ENCODE data around the gene LIPG. TPM values are rescaled to one million over a fixed set of nuclear protein-coding genes. Genes with fewer than 3 reads are reported as not detected.

Gene LIPG
- polyA plus RNA-seq, 1 donor from 2014 or later = 0.85 TPM

DNA sequence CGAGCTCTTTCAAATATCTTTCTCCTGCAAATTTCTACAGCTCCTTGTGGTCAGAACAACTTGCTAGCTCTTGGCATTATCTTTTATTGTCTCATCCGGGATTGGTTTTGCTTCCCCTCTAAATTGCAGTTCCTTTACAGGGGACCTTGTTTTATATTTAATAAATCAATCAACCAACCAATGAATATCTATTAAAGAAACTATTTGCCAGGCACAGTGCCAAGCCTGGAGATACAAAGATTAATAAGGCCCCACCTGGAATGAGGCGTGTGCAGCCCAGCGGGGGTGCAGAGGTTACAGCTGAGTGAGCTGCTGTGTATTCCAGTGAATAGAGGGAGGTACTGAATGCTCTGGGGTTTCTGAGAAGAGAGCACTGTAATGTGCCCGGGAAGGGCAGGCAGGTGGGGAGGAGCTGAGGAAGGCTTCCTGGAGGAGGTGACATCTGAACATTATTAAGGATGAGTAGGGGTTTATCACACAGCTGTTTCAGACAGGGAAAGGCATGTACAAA is 51.8 kb downstream of the LIPG start:
- no peaks in the 10 kb centered on the region for H4K20me1 ChIP-seq (ENCODE audit: insufficient read depth)
- H3F3A ChIP-seq (ENCODE audit: insufficient read depth, low read length, poor library complexity, severe bottlenecking) = no peaks in the 10 kb centered on the region
- TF ChIP-seq TAF1 (IDR thresholded peaks at IDR 0.05; ENCODE audit: low read depth) (no peak), POLR2AphosphoS5 (IDR thresholded peaks at IDR 0.05) (no peak), SMC3 (conservative IDR thresholded peaks at IDR 0.05; ENCODE audit: poor library complexity) (no peak), EP300 (conservative IDR thresholded peaks at IDR 0.05; ENCODE audit: poor library complexity, severe bottlenecking) (no peak), MXI1 (conservative IDR thresholded peaks at IDR 0.05; ENCODE audit: poor library complexity, severe bottlenecking) (no peak), RAD21 (conservative IDR thresholded peaks at IDR 0.05) (no peak), EZH2 (IDR thresholded peaks at IDR 0.05; ENCODE audit: borderline replicate concordance, insufficient read depth, low read length, poor library complexity, severe bottlenecking) (no peak)
- TF ChIP-seq, protein P1, sequence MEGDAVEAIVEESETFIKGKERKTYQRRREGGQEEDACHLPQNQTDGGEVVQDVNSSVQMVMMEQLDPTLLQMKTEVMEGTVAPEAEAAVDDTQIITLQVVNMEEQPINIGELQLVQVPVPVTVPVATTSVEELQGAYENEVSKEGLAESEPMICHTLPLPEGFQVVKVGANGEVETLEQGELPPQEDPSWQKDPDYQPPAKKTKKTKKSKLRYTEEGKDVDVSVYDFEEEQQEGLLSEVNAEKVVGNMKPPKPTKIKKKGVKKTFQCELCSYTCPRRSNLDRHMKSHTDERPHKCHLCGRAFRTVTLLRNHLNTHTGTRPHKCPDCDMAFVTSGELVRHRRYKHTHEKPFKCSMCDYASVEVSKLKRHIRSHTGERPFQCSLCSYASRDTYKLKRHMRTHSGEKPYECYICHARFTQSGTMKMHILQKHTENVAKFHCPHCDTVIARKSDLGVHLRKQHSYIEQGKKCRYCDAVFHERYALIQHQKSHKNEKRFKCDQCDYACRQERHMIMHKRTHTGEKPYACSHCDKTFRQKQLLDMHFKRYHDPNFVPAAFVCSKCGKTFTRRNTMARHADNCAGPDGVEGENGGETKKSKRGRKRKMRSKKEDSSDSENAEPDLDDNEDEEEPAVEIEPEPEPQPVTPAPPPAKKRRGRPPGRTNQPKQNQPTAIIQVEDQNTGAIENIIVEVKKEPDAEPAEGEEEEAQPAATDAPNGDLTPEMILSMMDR (IDR thresholded peaks at IDR 0.05; ENCODE audit: poor library complexity, severe bottlenecking) = no peak
- TF ChIP-seq, protein P2, sequence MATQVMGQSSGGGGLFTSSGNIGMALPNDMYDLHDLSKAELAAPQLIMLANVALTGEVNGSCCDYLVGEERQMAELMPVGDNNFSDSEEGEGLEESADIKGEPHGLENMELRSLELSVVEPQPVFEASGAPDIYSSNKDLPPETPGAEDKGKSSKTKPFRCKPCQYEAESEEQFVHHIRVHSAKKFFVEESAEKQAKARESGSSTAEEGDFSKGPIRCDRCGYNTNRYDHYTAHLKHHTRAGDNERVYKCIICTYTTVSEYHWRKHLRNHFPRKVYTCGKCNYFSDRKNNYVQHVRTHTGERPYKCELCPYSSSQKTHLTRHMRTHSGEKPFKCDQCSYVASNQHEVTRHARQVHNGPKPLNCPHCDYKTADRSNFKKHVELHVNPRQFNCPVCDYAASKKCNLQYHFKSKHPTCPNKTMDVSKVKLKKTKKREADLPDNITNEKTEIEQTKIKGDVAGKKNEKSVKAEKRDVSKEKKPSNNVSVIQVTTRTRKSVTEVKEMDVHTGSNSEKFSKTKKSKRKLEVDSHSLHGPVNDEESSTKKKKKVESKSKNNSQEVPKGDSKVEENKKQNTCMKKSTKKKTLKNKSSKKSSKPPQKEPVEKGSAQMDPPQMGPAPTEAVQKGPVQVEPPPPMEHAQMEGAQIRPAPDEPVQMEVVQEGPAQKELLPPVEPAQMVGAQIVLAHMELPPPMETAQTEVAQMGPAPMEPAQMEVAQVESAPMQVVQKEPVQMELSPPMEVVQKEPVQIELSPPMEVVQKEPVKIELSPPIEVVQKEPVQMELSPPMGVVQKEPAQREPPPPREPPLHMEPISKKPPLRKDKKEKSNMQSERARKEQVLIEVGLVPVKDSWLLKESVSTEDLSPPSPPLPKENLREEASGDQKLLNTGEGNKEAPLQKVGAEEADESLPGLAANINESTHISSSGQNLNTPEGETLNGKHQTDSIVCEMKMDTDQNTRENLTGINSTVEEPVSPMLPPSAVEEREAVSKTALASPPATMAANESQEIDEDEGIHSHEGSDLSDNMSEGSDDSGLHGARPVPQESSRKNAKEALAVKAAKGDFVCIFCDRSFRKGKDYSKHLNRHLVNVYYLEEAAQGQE (IDR thresholded peaks at IDR 0.05; ENCODE audit: borderline replicate concordance) = no peak
- H3K36me3 ChIP-seq (ENCODE audit: insufficient read depth, low read length) = no peaks in the 10 kb centered on the region
- no peak overlapping the region for H3K4me2 ChIP-seq (ENCODE audit: low read length)
- no peaks in the 10 kb centered on the region for H3K27me3 ChIP-seq (ENCODE audit: insufficient read depth, low read depth, low read length)
- H3K9me3 ChIP-seq (ENCODE audit: low read length) = no peaks in the 10 kb centered on the region
- H3K27ac ChIP-seq (ENCODE audit: low read length) = no peak overlapping the region
- no peak overlapping the region for H3K9ac ChIP-seq (ENCODE audit: low read length)
- no peaks in the 10 kb centered on the region for H3K79me2 ChIP-seq (replicated peaks; ENCODE audit: insufficient read depth, low read length)
- no peak overlapping the region for H3K4me3 ChIP-seq (ENCODE audit: low read length)
- H3K9me2 ChIP-seq (ENCODE audit: insufficient read depth, low read length) = no peaks in the 10 kb centered on the region
- H2AFZ ChIP-seq (ENCODE audit: low read depth, low read length) = no peak overlapping the region

DNA sequence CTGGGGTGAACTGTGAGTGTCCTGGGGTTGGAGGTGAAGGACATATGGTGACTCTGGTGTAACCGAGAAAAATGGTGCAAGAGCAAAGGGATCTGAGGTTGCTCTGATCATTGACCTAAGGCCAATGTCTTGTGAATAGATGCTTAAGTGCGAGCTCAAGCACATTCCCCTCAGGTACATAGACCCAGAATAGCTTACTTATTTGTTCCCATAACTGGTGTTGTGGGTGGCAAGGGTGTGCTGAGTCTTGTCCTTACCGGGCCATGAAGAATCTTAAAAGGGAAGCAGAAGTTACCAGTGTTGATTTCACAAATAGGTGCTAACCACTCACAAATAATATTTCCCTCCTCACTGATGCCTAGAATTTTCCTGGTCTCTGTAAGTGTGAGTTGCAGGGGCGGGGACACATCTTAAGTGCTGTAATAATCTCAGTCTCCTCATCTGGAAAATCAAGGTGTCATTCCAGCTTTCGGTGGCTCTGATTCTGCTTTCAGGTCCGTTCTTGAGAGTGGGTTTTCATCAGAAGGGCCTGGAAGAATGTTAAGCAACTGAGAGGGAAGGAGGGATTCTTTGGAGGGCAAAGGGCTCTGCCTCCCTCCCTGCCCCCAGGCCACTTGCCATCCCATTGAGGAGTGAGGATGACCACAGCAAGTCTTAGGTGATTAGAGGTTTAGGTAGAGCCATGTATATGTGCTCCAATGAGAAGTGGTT is 54.9 kb downstream of the LIPG start:
- no peak overlapping the region for H3K9ac ChIP-seq (ENCODE audit: low read length)
- H3K4me2 ChIP-seq (ENCODE audit: low read length) = no peak overlapping the region
- H3K9me2 ChIP-seq (ENCODE audit: insufficient read depth, low read length) = no peaks in the 10 kb centered on the region
- no peak overlapping the region for H3K4me3 ChIP-seq (ENCODE audit: low read length)
- H3F3A ChIP-seq (ENCODE audit: insufficient read depth, low read length, poor library complexity, severe bottlenecking) = no peaks in the 10 kb centered on the region
- H2AFZ ChIP-seq (ENCODE audit: low read depth, low read length) = no peak overlapping the region
- no peak for TF ChIP-seq EZH2 (IDR thresholded peaks at IDR 0.05; ENCODE audit: borderline replicate concordance, insufficient read depth, low read length, poor library complexity, severe bottlenecking)
- no peaks in the 10 kb centered on the region for H3K79me2 ChIP-seq (replicated peaks; ENCODE audit: insufficient read depth, low read length)
- no peaks in the 10 kb centered on the region for H4K20me1 ChIP-seq (ENCODE audit: insufficient read depth)
- no peaks in the 10 kb centered on the region for H3K9me3 ChIP-seq (ENCODE audit: low read length)
- H3K36me3 ChIP-seq (ENCODE audit: insufficient read depth, low read length) = no peaks in the 10 kb centered on the region
- H3K27me3 ChIP-seq (ENCODE audit: insufficient read depth, low read depth, low read length) = no peaks in the 10 kb centered on the region
- no peak overlapping the region for H3K27ac ChIP-seq (ENCODE audit: low read length)
